ENCODE data around the gene SPINK8.

Gene SPINK8

GRCh38 chr3:48280881-48281280, 52.6 kb downstream of the SPINK8 start:
- ATAC-seq = no peak
- no peak for TF ChIP-seq ZNF70 (CRISPR knock-in tag; IDR thresholded peaks at IDR 0.05)
- no peak for TF ChIP-seq ZC3H10 (CRISPR knock-in tag; IDR thresholded peaks at IDR 0.05)
- TF ChIP-seq ZNF565 (CRISPR knock-in tag; conservative IDR thresholded peaks at IDR 0.05; ENCODE audit: low read depth) = no peak
- no peak for TF ChIP-seq ISL1 (CRISPR knock-in tag; IDR thresholded peaks at IDR 0.05)
- TF ChIP-seq ZFP3 (CRISPR knock-in tag; IDR thresholded peaks at IDR 0.05) = no peak
- TF ChIP-seq BACH2 (CRISPR knock-in tag; IDR thresholded peaks at IDR 0.05; ENCODE audit: borderline replicate concordance) = no peak
- no peak for TF ChIP-seq OSR1 (CRISPR knock-in tag; IDR thresholded peaks at IDR 0.05)
- no peak for TF ChIP-seq CREB5 (CRISPR knock-in tag; IDR thresholded peaks at IDR 0.05; ENCODE audit: low read depth)
- TF ChIP-seq CSDC2 (CRISPR knock-in tag; IDR thresholded peaks at IDR 0.05) = no peak
- no peak for TF ChIP-seq ESRRG (CRISPR knock-in tag; IDR thresholded peaks at IDR 0.05)
- no peak for TF ChIP-seq PPARA (CRISPR knock-in tag; IDR thresholded peaks at IDR 0.05; ENCODE audit: borderline replicate concordance)
- TF ChIP-seq CSRNP3 (CRISPR knock-in tag; IDR thresholded peaks at IDR 0.05) = no peak
- TF ChIP-seq ZNF8 (CRISPR knock-in tag; IDR thresholded peaks at IDR 0.05) = no peak
- TF ChIP-seq SNAI2 (CRISPR knock-in tag; IDR thresholded peaks at IDR 0.05) = no peak
- TF ChIP-seq TCF4 (CRISPR knock-in tag; IDR thresholded peaks at IDR 0.05; ENCODE audit: borderline replicate concordance) = no peak
- no peak for TF ChIP-seq ARNTL (CRISPR knock-in tag; IDR thresholded peaks at IDR 0.05; ENCODE audit: borderline replicate concordance, low read depth)
- TF ChIP-seq POU6F1 (CRISPR knock-in tag; IDR thresholded peaks at IDR 0.05; ENCODE audit: borderline replicate concordance, low read depth) = no peak
- TF ChIP-seq TOX (CRISPR knock-in tag; IDR thresholded peaks at IDR 0.05; ENCODE audit: borderline replicate concordance) = no peak

GRCh38 chr3:48278884-48279559, 54.4 kb downstream of the SPINK8 start:
- TF ChIP-seq CSRNP3 (CRISPR knock-in tag; IDR thresholded peaks at IDR 0.05) (no peak), ZFP30 (CRISPR knock-in tag; IDR thresholded peaks at IDR 0.05) (no peak), PPARA (CRISPR knock-in tag; IDR thresholded peaks at IDR 0.05; ENCODE audit: borderline replicate concordance) (no peak), CREB5 (CRISPR knock-in tag; IDR thresholded peaks at IDR 0.05; ENCODE audit: low read depth) (no peak), ZNF565 (CRISPR knock-in tag; conservative IDR thresholded peaks at IDR 0.05; ENCODE audit: low read depth) (no peak), ARNTL (CRISPR knock-in tag; IDR thresholded peaks at IDR 0.05; ENCODE audit: borderline replicate concordance, low read depth) (no peak), ZFP3 (CRISPR knock-in tag; IDR thresholded peaks at IDR 0.05) (no peak), PATZ1 (CRISPR knock-in tag; IDR thresholded peaks at IDR 0.05; ENCODE audit: borderline replicate concordance) (no peak), BACH2 (CRISPR knock-in tag; IDR thresholded peaks at IDR 0.05; ENCODE audit: borderline replicate concordance) (no peak), TCF4 (CRISPR knock-in tag; IDR thresholded peaks at IDR 0.05; ENCODE audit: borderline replicate concordance) (no peak), TOX (CRISPR knock-in tag; IDR thresholded peaks at IDR 0.05; ENCODE audit: borderline replicate concordance) (no peak), ESRRG (CRISPR knock-in tag; IDR thresholded peaks at IDR 0.05) (no peak), CSDC2 (CRISPR knock-in tag; IDR thresholded peaks at IDR 0.05) (no peak), SNAI2 (CRISPR knock-in tag; IDR thresholded peaks at IDR 0.05) (no peak), TSHZ2 (CRISPR knock-in tag; IDR thresholded peaks at IDR 0.05) (no peak), RARB (CRISPR knock-in tag; IDR thresholded peaks at IDR 0.05) (no peak), ZC3H10 (CRISPR knock-in tag; IDR thresholded peaks at IDR 0.05) (no peak), ZNF8 (CRISPR knock-in tag; IDR thresholded peaks at IDR 0.05) (no peak), ISL1 (CRISPR knock-in tag; IDR thresholded peaks at IDR 0.05) (no peak), POU6F1 (CRISPR knock-in tag; IDR thresholded peaks at IDR 0.05; ENCODE audit: borderline replicate concordance, low read depth) (no peak)
- ATAC-seq = no peak
